C4-2B (cell line): ENCODE measurements around the gene PRSS37.

ENCODE experiments used
- H3K27ac ChIP-seq: fragments of 450-650 bp; 2 replicates; pipeline ENCODE4 v1.5.1; 2017
- CTCF ChIP-seq: fragments of 450-650 bp; conservative IDR thresholded peaks from 2 replicates; pipeline ENCODE4 v1.5.1; 2017; ENCODE audit warnings: mild to moderate bottlenecking
- ZFX ChIP-seq: fragments of 450-650 bp; IDR thresholded peaks from 2 replicates; pipeline ENCODE4 v1.6.1; 2017

Gene PRSS37

GRCh38 chr7:141874787-141875186, 33.5 kb upstream of the PRSS37 start:
- H3K27ac ChIP-seq: no peak overlapping the region
- TF ChIP-seq CTCF: no peak
- TF ChIP-seq ZFX: no peak

GRCh38 chr7:141872931-141873330, 31.6 kb upstream of the PRSS37 start:
- no peak for TF ChIP-seq CTCF
- no peak for TF ChIP-seq ZFX
- H3K27ac ChIP-seq: no peak overlapping the region

- TF ChIP-seq ZFX (no peak), CTCF (no peak)
- H3K27ac ChIP-seq: no peak overlapping the region
Observed at GRCh38 chr7:141866974-141867373, 25.7 kb upstream of the PRSS37 start.

GRCh38 chr7:141864765-141865447, 23.6 kb upstream of the PRSS37 start:
- no peak for TF ChIP-seq CTCF
- TF ChIP-seq ZFX: no peak

GRCh38 chr7:141860207-141860606, 18.9 kb upstream of the PRSS37 start:
- TF ChIP-seq ZFX (no peak), CTCF (no peak)
- no peak overlapping the region for H3K27ac ChIP-seq

More at GRCh38 chr7:141864765-141865447, 23.6 kb upstream of the PRSS37 start:
- H3K27ac ChIP-seq: no peak overlapping the region

- no peak overlapping the region for H3K27ac ChIP-seq
- TF ChIP-seq ZFX: no peak
- TF ChIP-seq CTCF: no peak
Observed at GRCh38 chr7:141847996-141848395, 6.7 kb upstream of the PRSS37 start.

- no peak overlapping the region for H3K27ac ChIP-seq
- TF ChIP-seq ZFX (no peak), CTCF (no peak)
Observed at GRCh38 chr7:141844256-141844655, 3.0 kb upstream of the PRSS37 start.
